Mesendoderm (in vitro differentiated cells): ENCODE data around the gene ARPC5L. TPM values are rescaled to one million over a fixed set of nuclear protein-coding genes. Genes with fewer than 3 reads are reported as not detected.
A peak's percentile ranks its signal among the peaks of the same experiment; 100 is the strongest.

Experiments used
- DNase-seq: peaks from one replicate; pipeline ENCODE4 v3.0.0; 2013
- H2AK5ac ChIP-seq: 2 replicates; pipeline ENCODE4 v1.6.1; 2013; ENCODE audit warnings: low read length, inconsistent platforms
- H2BK120ac ChIP-seq: 2 replicates; pipeline ENCODE4 v1.6.1; 2013; ENCODE audit warnings: low read depth, mild to moderate bottlenecking, low read length, moderate library complexity, mixed read lengths
- H2BK15ac ChIP-seq: replicated peaks from 2 replicates; pipeline ENCODE4 v1.6.1; 2013; ENCODE audit warnings: low read depth, mild to moderate bottlenecking, moderate library complexity
- H2BK5ac ChIP-seq: 2 replicates; pipeline ENCODE4 v1.6.1; 2013; ENCODE audit warnings: low read length, inconsistent platforms
- H3K18ac ChIP-seq: 2 replicates; pipeline ENCODE4 v1.6.1; 2013; ENCODE audit warnings: mild to moderate bottlenecking, low read length, mixed read lengths
- H3K23ac ChIP-seq: one replicate; pipeline ENCODE4 v1.6.1; 2013; ENCODE audit warnings: low read length
- H3K27ac ChIP-seq: 2 replicates; pipeline ENCODE4 v1.5.1; 2013; ENCODE audit warnings: low read depth, mild to moderate bottlenecking, inconsistent platforms, low read length, moderate library complexity
- H3K27me3 ChIP-seq: 2 replicates; pipeline ENCODE4 v1.6.1; 2013; ENCODE audit warnings: low read length, control low read depth, mild to moderate bottlenecking, inconsistent platforms; ENCODE audit not compliant: insufficient read depth, poor library complexity
- H3K36me3 ChIP-seq: 2 replicates; pipeline ENCODE4 v1.6.1; 2013; ENCODE audit warnings: low read length, inconsistent platforms; ENCODE audit not compliant: control insufficient read depth, insufficient read depth
- H3K4ac ChIP-seq: one replicate; pipeline ENCODE4 v1.6.1; 2013; ENCODE audit warnings: low read depth, mild to moderate bottlenecking, low read length, moderate library complexity
- H3K4me1 ChIP-seq: 2 replicates; pipeline ENCODE4 v1.6.1; 2013; ENCODE audit warnings: low read depth, low read length, inconsistent platforms; ENCODE audit not compliant: control insufficient read depth
- H3K4me2 ChIP-seq: 2 replicates; pipeline ENCODE4 v1.6.1; 2013; ENCODE audit warnings: low read length
- H3K4me3 ChIP-seq: 2 replicates; pipeline ENCODE4 v1.5.1; 2013; ENCODE audit warnings: mild to moderate bottlenecking, low read length
- H3K56ac ChIP-seq: one replicate; pipeline ENCODE4 v1.6.1; 2013; ENCODE audit warnings: low read length
- H3K79me1 ChIP-seq: 2 replicates; pipeline ENCODE4 v1.6.1; 2013; ENCODE audit warnings: low read length, inconsistent platforms
- H3K79me2 ChIP-seq: 2 replicates; pipeline ENCODE4 v1.6.1; 2013; ENCODE audit warnings: mild to moderate bottlenecking, low read length; ENCODE audit not compliant: control insufficient read depth, insufficient read depth
- H3K9ac ChIP-seq: 2 replicates; pipeline ENCODE4 v1.6.1; 2013; ENCODE audit warnings: low read length, inconsistent platforms
- H4K5ac ChIP-seq: one replicate; pipeline ENCODE4 v1.6.1; 2013; ENCODE audit warnings: low read length
- H4K8ac ChIP-seq: one replicate; pipeline ENCODE4 v1.6.1; 2013; ENCODE audit warnings: low read depth, mild to moderate bottlenecking, control low read depth, low read length, moderate library complexity
- WGBS: extraction: QIAGEN DNeasy Blood & Tissue Kit; methylation state at CpG from one replicate; pipeline ENCODE4 v1.1.7; 2013; ENCODE audit warnings: low lambda C conversion rate, missing lambda C conversion rate; ENCODE audit not compliant: insufficient coverage; ENCODE audit errors: extremely low coverage; 5-methylcytosine and 5-hydroxymethylcytosine counted together
- polyA plus RNA-seq, 2 experiments: library from polyadenylated mRNA; stranded (reverse); fragments of 200-250 nt; gene quantifications; one replicate each; pipeline ENCODE4 v1.2.3, GENCODE V29; 2013

ARPC5L gene
- 67.4 TPM for polyA plus RNA-seq (2013, experiment 1 of 2)
- polyA plus RNA-seq (2013, experiment 2 of 2), result 66.9 TPM

DNA sequence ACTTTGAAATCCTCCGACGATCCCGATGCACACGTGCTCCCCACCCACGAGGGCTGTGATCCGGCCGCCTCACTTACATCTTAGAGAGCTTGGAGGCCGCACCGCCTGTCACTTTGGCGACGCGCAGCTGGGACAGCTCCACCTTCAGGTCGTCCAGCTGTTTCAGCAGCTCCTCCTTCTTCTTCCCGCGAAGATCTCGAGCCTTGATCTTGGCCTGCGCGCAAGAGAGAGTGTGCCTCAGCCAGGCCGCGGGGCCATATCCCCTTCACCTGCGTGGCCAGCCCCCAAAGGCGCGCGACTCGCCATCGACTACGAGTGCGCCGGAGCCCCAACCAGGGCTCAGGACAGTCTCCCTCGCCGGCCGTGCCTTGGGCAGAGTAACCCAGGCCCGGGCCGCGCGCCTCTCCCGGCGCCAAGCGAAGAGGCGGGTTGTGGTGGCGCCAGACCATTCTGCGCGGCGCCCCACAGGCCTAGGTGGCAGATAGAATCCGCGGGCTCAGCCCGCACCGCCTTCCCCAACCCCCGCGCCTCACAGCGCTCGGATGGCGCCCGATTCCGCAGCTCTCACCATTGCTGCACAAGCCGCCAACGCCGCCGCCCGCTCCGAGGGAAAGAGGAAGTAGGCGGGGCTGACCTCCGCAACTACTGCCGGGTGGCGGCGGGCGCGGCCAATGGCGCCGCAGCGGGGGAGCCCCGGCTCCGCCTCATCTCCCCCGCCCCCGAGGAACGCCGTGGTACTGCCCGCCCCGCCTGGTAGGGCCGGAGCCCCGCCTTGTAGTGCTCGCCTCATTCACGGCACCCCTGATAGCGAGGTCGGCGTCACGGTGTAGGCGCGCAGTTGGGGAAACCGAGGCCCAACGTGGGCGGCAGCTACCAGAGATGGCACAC, at the start of gene ARPC5L, which contains the start of gene RPL35:
ARPC5L (plus strand) TSS at position 789 of the 888 bp plus-strand sequence. CDS start 7,161 bp downstream, outside the sequence.
RPL35 (minus strand) TSS at position 616 of the 888 bp plus-strand sequence; CDS start at position 571, 45 bp downstream.
- no peak within 1 kb of the TSS for H4K5ac ChIP-seq
- H3K18ac ChIP-seq, result peak within 1 kb of the TSS; percentile 69
- peak; percentile 96 for DNase-seq
- H3K4me1 ChIP-seq, result peaks cover 4% of the 10 kb centered on the region
- no peaks in the 10 kb centered on the region for H3K27me3 ChIP-seq
- H3K23ac ChIP-seq, result peak within 1 kb of the TSS; percentile 97
- H2BK5ac ChIP-seq, result peak within 1 kb of the TSS; percentile 99
- H3K56ac ChIP-seq, result peak within 1 kb of the TSS; percentile 99
- H3K4ac ChIP-seq, result peak within 1 kb of the TSS; percentile 93
- H3K4me3 ChIP-seq, result peak within 1 kb of the TSS; percentile 95
- H3K79me1 ChIP-seq, result peaks cover 18% of the 10 kb centered on the region
- H3K36me3 ChIP-seq, result peaks cover 32% of the 10 kb centered on the region
- H2AK5ac ChIP-seq, result peak within 1 kb of the TSS; percentile 8
- peak within 1 kb of the TSS; percentile 88 for H3K27ac ChIP-seq
- H4K8ac ChIP-seq, result no peak within 1 kb of the TSS
- no CpG with 5 or more reads among the region's 92 CpGs for WGBS
- peak within 1 kb of the TSS; percentile 98 for H3K9ac ChIP-seq
- peaks cover 34% of the 10 kb centered on the region for H3K79me2 ChIP-seq
- no peak within 1 kb of the TSS for H2BK15ac ChIP-seq
- peak within 1 kb of the TSS; percentile 99 for H3K4me2 ChIP-seq
- H2BK120ac ChIP-seq, result peak within 1 kb of the TSS; percentile 55

DNA sequence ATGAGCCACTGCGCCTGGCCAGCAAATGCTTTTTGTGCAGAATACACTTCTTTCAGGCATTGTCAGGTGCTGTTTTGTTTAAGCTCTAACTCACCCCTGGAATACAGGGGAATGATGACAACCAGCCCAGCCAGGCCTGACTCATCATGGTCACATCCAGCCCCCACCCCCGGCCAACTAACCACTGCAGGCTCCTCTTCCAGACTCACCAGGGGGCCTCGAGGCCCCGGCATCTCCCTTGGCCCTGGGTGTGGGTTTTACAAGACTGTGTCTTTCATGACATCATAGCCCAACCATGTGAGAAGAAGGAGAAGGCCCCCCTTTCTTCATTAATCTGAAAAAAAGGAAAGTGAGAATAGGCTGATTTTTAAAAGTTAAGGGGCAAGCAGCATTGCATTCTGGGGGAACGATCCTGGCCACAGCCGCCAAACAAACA, 49.5 kb upstream of the ARPC5L start:
- Histone ChIP-seq H3K79me1 (no peaks in the 10 kb centered on the region), H3K18ac (no peak overlapping the region), H2BK15ac (no peak overlapping the region), H3K4me1 (peaks cover 7% of the 10 kb centered on the region), H3K4me3 (no peak overlapping the region), H3K56ac (no peak overlapping the region), H3K4me2 (no peak overlapping the region), H3K23ac (no peak overlapping the region), H4K5ac (no peak overlapping the region), H3K4ac (no peak overlapping the region), H3K79me2 (no peaks in the 10 kb centered on the region), H3K9ac (no peak overlapping the region), H4K8ac (no peak overlapping the region), H3K36me3 (no peaks in the 10 kb centered on the region), H2AK5ac (no peak overlapping the region), H2BK120ac (no peak overlapping the region), H2BK5ac (no peak overlapping the region), H3K27me3 (no peaks in the 10 kb centered on the region), H3K27ac (no peak overlapping the region)
- DNase-seq, result peak; percentile 89
- WGBS, result no CpG with 5 or more reads among the region's 6 CpGs

DNA sequence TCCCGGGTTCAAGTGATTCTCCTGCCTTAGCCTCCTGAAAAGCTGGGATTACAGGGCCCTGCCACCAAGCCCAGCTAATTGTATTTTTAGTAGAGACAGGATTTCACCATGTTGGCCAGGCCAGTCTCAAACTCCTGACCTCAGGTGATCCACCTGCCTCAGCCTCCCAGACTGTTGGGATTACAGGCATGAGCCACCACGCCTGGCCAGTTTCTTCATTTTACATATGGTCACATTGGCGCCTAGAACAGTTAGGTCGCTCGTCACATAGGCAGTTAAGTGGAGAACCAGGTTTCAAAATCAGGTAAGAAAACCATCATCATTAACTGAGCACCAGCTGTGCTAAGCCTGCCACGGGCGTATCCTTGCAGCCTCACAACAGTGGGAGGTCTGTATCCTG, 48.9 kb upstream of the ARPC5L start:
- H3K27ac ChIP-seq, result no peak overlapping the region

DNA sequence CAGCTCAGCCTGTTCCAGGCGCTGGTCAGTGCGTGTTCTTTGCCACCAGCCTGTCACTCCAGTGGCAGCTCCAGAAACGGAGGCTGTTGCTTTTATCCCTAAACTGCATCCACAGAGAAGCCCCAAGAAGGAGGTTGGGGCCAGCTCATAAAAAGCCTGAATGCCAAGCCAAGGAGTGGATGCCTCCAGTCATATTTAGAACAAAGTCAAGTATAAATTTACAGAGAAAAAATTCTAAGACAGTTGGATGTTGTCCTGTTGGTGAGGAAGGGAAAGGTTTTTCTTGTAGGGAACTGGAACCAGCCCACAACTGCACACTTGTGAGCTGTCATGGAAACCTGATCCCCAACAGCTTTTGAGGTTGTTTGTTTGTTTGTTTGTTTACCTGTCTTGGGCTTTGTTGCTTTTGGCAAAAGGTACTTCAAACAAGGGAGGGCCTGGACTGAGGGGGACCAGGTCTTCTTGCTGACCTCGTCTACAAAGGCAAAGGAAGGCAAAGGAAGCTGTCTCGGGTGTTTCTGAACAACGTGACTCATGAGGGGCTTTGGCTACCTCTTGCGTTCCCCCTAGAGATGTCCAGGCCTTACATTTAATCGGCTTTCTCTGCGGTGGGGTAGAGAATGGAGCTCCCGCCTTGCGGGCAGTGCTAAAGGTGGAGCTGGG, 48.3 kb upstream of the ARPC5L start:
- H3K4me1 ChIP-seq, result peaks cover 7% of the 10 kb centered on the region
- H3K4ac ChIP-seq, result no peak overlapping the region
- no peak overlapping the region for H3K23ac ChIP-seq
- H4K5ac ChIP-seq, result no peak overlapping the region
- no peaks in the 10 kb centered on the region for H3K79me2 ChIP-seq
- WGBS, result no CpG with 5 or more reads among the region's 11 CpGs
- no peak overlapping the region for H2BK120ac ChIP-seq
- peak; percentile 45 for DNase-seq
- no peak overlapping the region for H3K4me3 ChIP-seq
- no peaks in the 10 kb centered on the region for H3K79me1 ChIP-seq
- H3K56ac ChIP-seq, result peak overlapping the region; percentile 34
- H2AK5ac ChIP-seq, result no peak overlapping the region
- no peak overlapping the region for H3K27ac ChIP-seq
- H3K18ac ChIP-seq, result no peak overlapping the region
- no peaks in the 10 kb centered on the region for H3K27me3 ChIP-seq
- H3K9ac ChIP-seq, result no peak overlapping the region
- no peak overlapping the region for H3K4me2 ChIP-seq
- H2BK15ac ChIP-seq, result no peak overlapping the region
- no peak overlapping the region for H2BK5ac ChIP-seq
- H4K8ac ChIP-seq, result no peak overlapping the region
- H3K36me3 ChIP-seq, result no peaks in the 10 kb centered on the region

More for the DNA sequence above, 48.9 kb upstream of the ARPC5L start:
- Histone ChIP-seq H2BK15ac (no peak overlapping the region), H3K27me3 (no peaks in the 10 kb centered on the region), H4K5ac (no peak overlapping the region), H2BK5ac (no peak overlapping the region), H3K9ac (no peak overlapping the region), H4K8ac (no peak overlapping the region), H3K79me1 (no peaks in the 10 kb centered on the region), H3K23ac (no peak overlapping the region), H2AK5ac (no peak overlapping the region), H2BK120ac (no peak overlapping the region), H3K4me2 (no peak overlapping the region), H3K56ac (peak overlapping the region; percentile 34), H3K18ac (no peak overlapping the region), H3K4me1 (peaks cover 7% of the 10 kb centered on the region), H3K36me3 (no peaks in the 10 kb centered on the region), H3K4ac (no peak overlapping the region), H3K4me3 (no peak overlapping the region), H3K79me2 (no peaks in the 10 kb centered on the region)
- DNase-seq, result no peak
- no CpG with 5 or more reads among the region's 7 CpGs for WGBS

DNA sequence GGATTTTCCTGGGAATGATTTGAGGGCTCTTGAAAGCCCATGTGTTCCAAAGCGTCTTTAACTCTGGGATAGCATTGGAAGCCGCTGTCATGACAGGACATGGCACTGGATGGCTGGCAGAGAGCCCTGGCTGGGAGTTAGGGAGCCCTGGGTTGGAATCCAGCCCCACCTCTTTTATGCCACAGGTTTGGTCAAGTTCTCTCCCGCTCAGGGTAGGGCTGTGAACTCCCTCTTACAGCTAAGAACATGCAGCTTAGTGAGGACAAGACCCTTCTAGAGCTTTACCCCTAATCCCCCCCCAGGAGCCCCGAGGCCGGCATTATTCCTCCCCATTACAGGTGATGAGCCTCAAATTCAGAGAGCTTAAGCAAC, 47.8 kb upstream of the ARPC5L start:
- Histone ChIP-seq H2BK15ac (no peak overlapping the region), H3K4me2 (no peak overlapping the region), H3K36me3 (no peaks in the 10 kb centered on the region), H3K23ac (no peak overlapping the region), H3K27ac (no peak overlapping the region), H3K79me2 (no peaks in the 10 kb centered on the region), H3K79me1 (no peaks in the 10 kb centered on the region), H3K18ac (no peak overlapping the region), H3K56ac (peak overlapping the region; percentile 9), H2AK5ac (no peak overlapping the region), H4K5ac (no peak overlapping the region), H3K4ac (no peak overlapping the region), H2BK120ac (no peak overlapping the region), H4K8ac (no peak overlapping the region), H2BK5ac (no peak overlapping the region), H3K27me3 (no peaks in the 10 kb centered on the region), H3K4me3 (no peak overlapping the region), H3K9ac (no peak overlapping the region), H3K4me1 (peaks cover 7% of the 10 kb centered on the region)
- DNase-seq, result no peak
- WGBS, result no CpG with 5 or more reads among the region's 5 CpGs
